ENCODE results near the gene ETFA. TPM values are rescaled to one million over a fixed set of nuclear protein-coding genes. Genes with fewer than 3 reads are reported as not detected.
"Not testable (repeated sequence)": the region's sequence is repeated elsewhere in the genome, so short reads cannot be mapped to it uniquely, and the experiment has no call there.

ETFA gene
- polyA plus RNA-seq, 2 of the 4 experiments (the other 2 are of a cell fraction): 243 to 412 TPM

GRCh38 chr15:76270876-76271275 lies 40.4 kb downstream of the ETFA start:
- DNase-seq (ENCODE audit: low read depth in 1 of 2, low spot score in 1 of 2) (no peak), FAIRE-seq (no peak), ATAC-seq (no peak)
- POLR2A ChIA-PET: no interaction called here
- CTCF ChIA-PET: no interaction called here
- Histone ChIP-seq H3K4me2 (no peak overlapping the region), H3K4me1 (no peaks in the 10 kb centered on the region), H3K4me3 (no peak overlapping the region), H3K9me3 (no peaks in the 10 kb centered on the region), H3K27ac (no peak overlapping the region)
- 92% methylated on average over 6 of the region's 6 CpGs for WGBS (ENCODE audit: missing lambda C conversion rate)
- TF ChIP-seq GATA3 (IDR thresholded peaks at IDR 0.05; ENCODE audit: borderline replicate concordance): no peak
- TF ChIP-seq HOXA7 (CRISPR knock-in tag; IDR thresholded peaks at IDR 0.05): no peak
- no peak for TF ChIP-seq ZC3H11A (IDR thresholded peaks at IDR 0.05)

- WGBS (ENCODE audit: missing lambda C conversion rate): 97% methylated on average over 6 of the region's 6 CpGs
- no peak for FAIRE-seq
- ChIA-PET POLR2A (no interaction called here), CTCF (interaction anchor here (0.7 to 2.3 kb wide), 5 partner anchors 10 to 76 kb away, joined by 3 to 8 read pairs (median 4); no protein-coding TSS in a partner anchor)
- H3K4me1 ChIP-seq: no peaks in the 10 kb centered on the region
- TF ChIP-seq, protein P1, sequence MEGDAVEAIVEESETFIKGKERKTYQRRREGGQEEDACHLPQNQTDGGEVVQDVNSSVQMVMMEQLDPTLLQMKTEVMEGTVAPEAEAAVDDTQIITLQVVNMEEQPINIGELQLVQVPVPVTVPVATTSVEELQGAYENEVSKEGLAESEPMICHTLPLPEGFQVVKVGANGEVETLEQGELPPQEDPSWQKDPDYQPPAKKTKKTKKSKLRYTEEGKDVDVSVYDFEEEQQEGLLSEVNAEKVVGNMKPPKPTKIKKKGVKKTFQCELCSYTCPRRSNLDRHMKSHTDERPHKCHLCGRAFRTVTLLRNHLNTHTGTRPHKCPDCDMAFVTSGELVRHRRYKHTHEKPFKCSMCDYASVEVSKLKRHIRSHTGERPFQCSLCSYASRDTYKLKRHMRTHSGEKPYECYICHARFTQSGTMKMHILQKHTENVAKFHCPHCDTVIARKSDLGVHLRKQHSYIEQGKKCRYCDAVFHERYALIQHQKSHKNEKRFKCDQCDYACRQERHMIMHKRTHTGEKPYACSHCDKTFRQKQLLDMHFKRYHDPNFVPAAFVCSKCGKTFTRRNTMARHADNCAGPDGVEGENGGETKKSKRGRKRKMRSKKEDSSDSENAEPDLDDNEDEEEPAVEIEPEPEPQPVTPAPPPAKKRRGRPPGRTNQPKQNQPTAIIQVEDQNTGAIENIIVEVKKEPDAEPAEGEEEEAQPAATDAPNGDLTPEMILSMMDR (IDR thresholded peaks at IDR 0.05): no peak
- TF ChIP-seq KDM5A (IDR thresholded peaks at IDR 0.05) (no peak), BHLHE40 (IDR thresholded peaks at IDR 0.05; ENCODE audit: low read depth, low read length) (no peak), RNF2 (IDR thresholded peaks at IDR 0.05; ENCODE audit: borderline replicate concordance, low read depth) (no peak)
- ATAC-seq: no peak
- no peak for DNase-seq (ENCODE audit: low read depth in 1 of 2, low spot score in 1 of 2)
- H3K4me3 ChIP-seq: no peak overlapping the region
- no peak overlapping the region for H3K27ac ChIP-seq
- H3K4me2 ChIP-seq: no peak overlapping the region
- H3K9me3 ChIP-seq: no peaks in the 10 kb centered on the region
Measured at GRCh38 chr15:76267077-76267476, 44.2 kb downstream of the ETFA start.

- FAIRE-seq; H3K4me1 ChIP-seq; ATAC-seq; DNase-seq (ENCODE audit: low read depth in 1 of 2, low spot score in 1 of 2); POLR2A ChIA-PET; H3K27ac ChIP-seq; H3K4me3 ChIP-seq; H3K9me3 ChIP-seq; H3K4me2 ChIP-seq: not testable (repeated sequence)
- CTCF ChIA-PET: interaction anchor here (0.6 to 3.0 kb wide), 7 partner anchors 19 to 292 kb away, joined by 3 to 12 read pairs (median 4); no protein-coding TSS in a partner anchor
- WGBS (ENCODE audit: missing lambda C conversion rate): 86% methylated on average over 2 of the region's 2 CpGs
Measured at GRCh38 chr15:76265769-76266168, 45.5 kb downstream of the ETFA start.

DNA sequence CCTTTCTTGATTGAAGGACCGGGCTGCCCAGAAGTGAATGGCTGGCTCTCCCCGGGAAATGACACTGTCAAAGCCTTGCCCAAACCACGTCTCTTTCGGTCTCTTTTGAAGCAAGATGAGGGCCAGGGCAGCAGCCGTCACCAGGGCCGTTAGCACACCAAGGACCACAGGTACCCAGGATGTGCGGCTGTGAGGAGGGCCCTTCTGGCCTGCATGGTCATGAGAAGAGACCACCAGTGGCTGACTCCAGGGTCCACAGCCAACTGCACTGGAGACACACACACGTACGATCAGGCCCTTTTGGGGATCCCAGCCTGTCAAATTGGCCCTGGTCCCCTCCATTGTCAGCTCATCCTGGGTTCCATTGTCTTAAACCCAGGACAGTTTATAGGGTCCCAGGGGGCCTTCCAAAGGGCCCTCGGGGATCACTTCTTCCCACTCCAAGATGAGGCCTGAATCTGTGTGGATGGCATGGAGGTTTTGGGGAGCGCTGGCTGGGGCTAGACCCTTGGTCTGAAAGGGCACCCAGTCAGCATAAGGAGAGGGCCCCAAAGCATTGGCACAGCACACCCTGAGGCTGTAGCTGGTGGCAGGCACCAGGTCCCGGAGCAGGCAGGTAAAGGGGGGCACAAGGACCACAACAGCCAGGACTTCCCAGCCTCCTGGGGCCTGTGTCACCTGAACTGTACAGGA lies 50.9 kb downstream of the ETFA start:
- H3K4me2 ChIP-seq: no peak overlapping the region
- ChIA-PET CTCF (interaction anchor here (1.1 to 1.9 kb wide), 2 partner anchors 25 to 70 kb away, joined by 4 to 8 read pairs; no protein-coding TSS in a partner anchor), POLR2A (no interaction called here)
- TF ChIP-seq RARB (CRISPR knock-in tag; IDR thresholded peaks at IDR 0.05): no peak
- TF ChIP-seq HES2 (IDR thresholded peaks at IDR 0.05): no peak
- no peak for TF ChIP-seq HOXB5 (CRISPR knock-in tag; IDR thresholded peaks at IDR 0.05)
- TF ChIP-seq CHD4 (IDR thresholded peaks at IDR 0.05; ENCODE audit: borderline replicate concordance): no peak
- TF ChIP-seq NPAS2 (CRISPR knock-in tag; IDR thresholded peaks at IDR 0.05; ENCODE audit: borderline replicate concordance): no peak
- no peak for TF ChIP-seq ZFP36 (IDR thresholded peaks at IDR 0.05; ENCODE audit: borderline replicate concordance, partially characterized antibody)
- TF ChIP-seq TFCP2L1 (CRISPR knock-in tag; IDR thresholded peaks at IDR 0.05): no peak
- TF ChIP-seq, protein P2, sequence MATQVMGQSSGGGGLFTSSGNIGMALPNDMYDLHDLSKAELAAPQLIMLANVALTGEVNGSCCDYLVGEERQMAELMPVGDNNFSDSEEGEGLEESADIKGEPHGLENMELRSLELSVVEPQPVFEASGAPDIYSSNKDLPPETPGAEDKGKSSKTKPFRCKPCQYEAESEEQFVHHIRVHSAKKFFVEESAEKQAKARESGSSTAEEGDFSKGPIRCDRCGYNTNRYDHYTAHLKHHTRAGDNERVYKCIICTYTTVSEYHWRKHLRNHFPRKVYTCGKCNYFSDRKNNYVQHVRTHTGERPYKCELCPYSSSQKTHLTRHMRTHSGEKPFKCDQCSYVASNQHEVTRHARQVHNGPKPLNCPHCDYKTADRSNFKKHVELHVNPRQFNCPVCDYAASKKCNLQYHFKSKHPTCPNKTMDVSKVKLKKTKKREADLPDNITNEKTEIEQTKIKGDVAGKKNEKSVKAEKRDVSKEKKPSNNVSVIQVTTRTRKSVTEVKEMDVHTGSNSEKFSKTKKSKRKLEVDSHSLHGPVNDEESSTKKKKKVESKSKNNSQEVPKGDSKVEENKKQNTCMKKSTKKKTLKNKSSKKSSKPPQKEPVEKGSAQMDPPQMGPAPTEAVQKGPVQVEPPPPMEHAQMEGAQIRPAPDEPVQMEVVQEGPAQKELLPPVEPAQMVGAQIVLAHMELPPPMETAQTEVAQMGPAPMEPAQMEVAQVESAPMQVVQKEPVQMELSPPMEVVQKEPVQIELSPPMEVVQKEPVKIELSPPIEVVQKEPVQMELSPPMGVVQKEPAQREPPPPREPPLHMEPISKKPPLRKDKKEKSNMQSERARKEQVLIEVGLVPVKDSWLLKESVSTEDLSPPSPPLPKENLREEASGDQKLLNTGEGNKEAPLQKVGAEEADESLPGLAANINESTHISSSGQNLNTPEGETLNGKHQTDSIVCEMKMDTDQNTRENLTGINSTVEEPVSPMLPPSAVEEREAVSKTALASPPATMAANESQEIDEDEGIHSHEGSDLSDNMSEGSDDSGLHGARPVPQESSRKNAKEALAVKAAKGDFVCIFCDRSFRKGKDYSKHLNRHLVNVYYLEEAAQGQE (IDR thresholded peaks at IDR 0.05): no peak
- no peak for TF ChIP-seq CHD2 (IDR thresholded peaks at IDR 0.05; ENCODE audit: low read length, partially characterized antibody)
- TF ChIP-seq RCOR1 (IDR thresholded peaks at IDR 0.05; ENCODE audit: low read depth, low read length): no peak
- H3K9me3 ChIP-seq: no peaks in the 10 kb centered on the region
- 92% methylated on average over 12 of the region's 12 CpGs for WGBS (ENCODE audit: missing lambda C conversion rate)
- no peak for FAIRE-seq
- H3K4me1 ChIP-seq: no peaks in the 10 kb centered on the region
- H3K27ac ChIP-seq: no peak overlapping the region
- H3K4me3 ChIP-seq: no peak overlapping the region
- no peak for DNase-seq (ENCODE audit: low read depth in 1 of 2, low spot score in 1 of 2)
- peak in 1 of 2 experiments; percentile 15; a peak in 3 of 6 replicates for ATAC-seq

Measured in A549 (cell line).